Left colon (tissue), 2 donors: ENCODE results near the gene TRAPPC12. TPM values are rescaled to one million over a fixed set of nuclear protein-coding genes. Genes with fewer than 3 reads are reported as not detected.
"Not testable (repeated sequence)": the region's sequence is repeated elsewhere in the genome, so short reads cannot be mapped to it uniquely, and the experiment has no call there.

Experiments used
- ATAC-seq: fragments of 200-7000 bp; cut with Tn5 transposase; one replicate; pipeline ENCODE4 v1.9.1; 2020; ENCODE audit warnings: mild to moderate bottlenecking, moderate library complexity
- DNase-seq, 2 donors: peaks; one replicate each; pipeline ENCODE4 v3.0.0-alpha.2; 2020
- intact Hi-C, 2 donors: fragments of 100-400 bp; cut with DNase I in 1 of 2; cut with micrococcal nuclease in 1 of 2; formaldehyde crosslinking; loops; one replicate each; pipeline versions ENCODE4 v1.11.2 to v1.14.0; 2022; cut with DNase I, micrococcal nuclease
- total RNA-seq, 2 donors: library from RNA; stranded (reverse); fragmentation: NEBNext Ultra II Directional; extraction: Animal tissue kit (Norgen Biotek cat#: 25700); gene quantifications; one replicate each; pipeline ENCODE4 v1.2.1, GENCODE V29; 2021
- donor health status: DM: no; HTN: no; CAD: no.
- donor health status: DM: yes; HTN: yes; CAD: no.

The TRAPPC12 gene
- total RNA-seq, 2 donors from 2014 or later, result 74.2 to 105 TPM

- DNase-seq (no peak), ATAC-seq (no peak)
- intact Hi-C loops, result no loop called here
Measured at GRCh38 chr2:3446381-3446780, 66.9 kb downstream of the TRAPPC12 start.

DNA sequence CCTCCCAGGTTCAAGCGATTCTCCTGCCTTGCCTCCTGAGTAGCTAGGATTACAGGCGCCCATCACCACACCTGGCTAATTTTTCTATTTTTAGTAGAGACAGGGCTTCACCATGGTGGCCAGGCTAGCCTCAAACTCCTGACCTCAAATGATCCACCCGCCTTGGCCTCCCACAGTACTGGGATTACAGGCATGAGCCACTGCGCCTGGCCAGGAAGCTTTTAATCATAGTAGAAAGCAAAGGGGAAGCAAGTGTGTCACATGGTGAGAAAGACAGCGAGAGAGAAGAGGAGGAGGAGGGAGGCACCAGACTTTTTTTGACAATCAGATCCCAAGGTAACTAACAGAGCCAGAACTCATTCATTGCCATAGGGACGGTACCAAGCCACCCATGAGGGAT, 67.7 kb downstream of the TRAPPC12 start:
- DNase-seq, ATAC-seq, intact Hi-C loops: not testable (repeated sequence)

GRCh38 chr2:3447789-3448317, 68.4 kb downstream of the TRAPPC12 start:
- ATAC-seq (no peak), DNase-seq (no peak)
- intact Hi-C loops, result no loop called here

GRCh38 chr2:3448441-3448911, 69.0 kb downstream of the TRAPPC12 start:
- ATAC-seq, DNase-seq, intact Hi-C loops: not testable (repeated sequence)

- intact Hi-C loops, result no loop called here
- ATAC-seq (no peak), DNase-seq (no peak)
Measured at GRCh38 chr2:3449086-3449485, 69.6 kb downstream of the TRAPPC12 start.

DNA sequence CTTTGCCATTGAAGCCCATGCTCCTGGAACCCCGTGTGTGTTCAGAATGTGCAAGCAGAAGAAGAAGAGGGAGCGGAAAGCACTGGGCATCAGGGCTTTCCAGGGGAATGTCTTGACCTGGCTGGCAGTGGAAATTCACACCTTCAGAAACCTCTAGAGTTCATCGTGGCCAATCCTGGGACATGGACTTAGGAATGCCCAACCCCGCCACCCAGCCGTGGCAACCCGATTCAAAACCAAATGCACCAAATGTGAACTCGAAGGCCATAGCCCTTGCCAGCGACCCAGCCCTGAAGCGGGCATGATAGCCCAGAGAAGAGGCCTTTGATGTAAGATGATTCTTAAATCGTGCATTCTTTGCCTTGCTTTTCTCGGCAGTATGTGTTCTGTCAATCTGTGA, 70.4 kb downstream of the TRAPPC12 start:
- DNase-seq (no peak), ATAC-seq (no peak)
- intact Hi-C loops, result no loop called here

DNA sequence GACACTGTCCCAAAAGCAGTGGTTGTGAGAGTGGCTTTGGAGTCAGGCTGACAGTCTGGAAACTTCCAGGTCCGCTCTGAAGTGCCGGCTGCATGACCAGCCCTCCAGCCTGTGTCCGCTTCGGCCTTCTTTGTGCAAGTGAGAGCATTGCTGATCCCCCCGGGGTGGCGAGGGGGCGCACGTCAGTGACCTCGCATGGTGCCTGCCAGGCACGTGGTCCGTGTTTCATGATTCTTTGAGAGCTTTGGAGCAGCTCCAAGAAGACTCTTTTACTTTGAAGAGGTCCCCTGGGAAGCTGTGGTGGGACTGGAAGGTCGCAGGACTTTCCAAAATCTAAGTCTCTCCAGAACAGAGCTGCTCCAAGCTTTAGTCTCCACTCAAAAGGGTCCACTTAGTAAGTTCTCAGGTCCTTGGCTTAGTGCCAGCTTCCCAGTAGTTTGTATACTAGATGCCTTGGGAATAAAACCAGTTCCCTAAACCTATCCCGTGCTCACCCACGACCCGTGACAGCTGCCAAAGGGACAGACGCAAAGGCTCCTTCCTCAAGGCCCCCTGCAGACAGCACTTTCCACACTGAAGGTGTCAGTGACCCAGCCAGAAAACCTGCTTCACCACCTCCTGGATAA, 71.0 kb downstream of the TRAPPC12 start:
- ATAC-seq (no peak), DNase-seq (no peak)
- intact Hi-C loops, result no loop called here

- DNase-seq (no peak), ATAC-seq (no peak)
- intact Hi-C loops, result no loop called here
Measured at GRCh38 chr2:3451169-3451568, 71.7 kb downstream of the TRAPPC12 start.

DNA sequence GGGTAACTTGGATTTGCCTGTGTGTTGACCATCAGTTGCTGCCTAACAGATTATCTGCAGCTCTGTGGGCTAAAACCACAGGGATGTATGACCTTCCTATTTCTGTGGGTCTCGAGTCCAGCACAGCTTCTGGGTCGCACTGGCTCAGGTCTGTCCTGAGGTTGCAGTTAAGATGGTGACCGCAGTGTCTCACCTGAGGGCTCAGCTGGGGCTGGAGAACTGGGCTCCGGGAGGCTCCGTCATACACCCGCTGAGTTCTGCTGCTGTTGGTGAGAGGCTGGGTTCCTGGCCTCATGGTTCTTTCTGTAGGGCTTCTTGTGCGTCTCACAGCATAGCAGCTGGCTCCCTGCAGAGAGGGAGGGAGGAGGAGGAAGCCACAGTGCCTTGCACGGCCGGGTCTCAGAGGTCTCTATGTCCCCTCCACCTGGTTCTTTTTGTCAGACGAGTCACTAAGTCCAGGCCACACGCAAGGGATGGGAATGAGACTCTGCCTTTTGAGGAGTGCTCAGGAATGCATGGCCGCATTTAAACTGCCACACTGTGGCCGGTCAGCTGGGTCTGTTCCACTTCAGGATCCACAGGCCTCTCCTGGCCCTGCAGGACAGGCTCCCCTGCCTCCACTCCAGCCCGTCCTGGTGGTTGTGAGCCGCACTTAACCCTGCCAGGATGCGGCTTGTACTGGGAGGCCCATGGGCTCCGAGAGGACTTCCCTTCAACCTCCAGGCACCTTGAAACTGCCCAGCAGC, 72.6 kb downstream of the TRAPPC12 start:
- DNase-seq, result no peak
- no peak for ATAC-seq
- intact Hi-C loops, result no loop called here

GRCh38 chr2:3453190-3453999, 73.9 kb downstream of the TRAPPC12 start:
- intact Hi-C loops, result no loop called here
- ATAC-seq, result no peak
- no peak for DNase-seq

- intact Hi-C loops, ATAC-seq, DNase-seq: not testable (repeated sequence)
Measured at GRCh38 chr2:3454005-3454404, 74.5 kb downstream of the TRAPPC12 start.

- intact Hi-C loops, result no loop called here
Measured at GRCh38 chr2:3454802-3455201, 75.3 kb downstream of the TRAPPC12 start.

DNA sequence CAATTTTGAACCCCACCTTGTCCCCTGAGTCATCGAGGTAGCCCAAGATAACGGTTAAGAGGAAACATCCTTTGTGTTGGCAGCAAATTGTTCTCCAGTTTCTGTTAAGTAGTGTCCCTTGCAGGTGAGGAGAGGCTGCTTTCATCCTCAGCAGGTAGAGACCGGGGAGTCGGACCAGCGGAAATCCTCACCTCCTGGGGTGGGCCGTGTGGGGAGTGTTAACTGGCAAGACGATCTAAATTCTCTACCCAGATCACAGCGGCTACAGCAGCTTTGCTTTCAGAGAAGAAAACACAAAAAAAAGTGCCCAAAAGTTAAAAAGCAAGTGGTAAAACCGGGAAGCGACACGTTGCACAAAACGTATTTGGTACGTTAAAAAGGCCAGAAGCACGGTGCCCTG, 76.6 kb downstream of the TRAPPC12 start:
- DNase-seq (no peak), ATAC-seq (no peak)
- intact Hi-C loops, result no loop called here

More at GRCh38 chr2:3454802-3455201, 75.3 kb downstream of the TRAPPC12 start:
- no peak for ATAC-seq
- no peak for DNase-seq

DNA sequence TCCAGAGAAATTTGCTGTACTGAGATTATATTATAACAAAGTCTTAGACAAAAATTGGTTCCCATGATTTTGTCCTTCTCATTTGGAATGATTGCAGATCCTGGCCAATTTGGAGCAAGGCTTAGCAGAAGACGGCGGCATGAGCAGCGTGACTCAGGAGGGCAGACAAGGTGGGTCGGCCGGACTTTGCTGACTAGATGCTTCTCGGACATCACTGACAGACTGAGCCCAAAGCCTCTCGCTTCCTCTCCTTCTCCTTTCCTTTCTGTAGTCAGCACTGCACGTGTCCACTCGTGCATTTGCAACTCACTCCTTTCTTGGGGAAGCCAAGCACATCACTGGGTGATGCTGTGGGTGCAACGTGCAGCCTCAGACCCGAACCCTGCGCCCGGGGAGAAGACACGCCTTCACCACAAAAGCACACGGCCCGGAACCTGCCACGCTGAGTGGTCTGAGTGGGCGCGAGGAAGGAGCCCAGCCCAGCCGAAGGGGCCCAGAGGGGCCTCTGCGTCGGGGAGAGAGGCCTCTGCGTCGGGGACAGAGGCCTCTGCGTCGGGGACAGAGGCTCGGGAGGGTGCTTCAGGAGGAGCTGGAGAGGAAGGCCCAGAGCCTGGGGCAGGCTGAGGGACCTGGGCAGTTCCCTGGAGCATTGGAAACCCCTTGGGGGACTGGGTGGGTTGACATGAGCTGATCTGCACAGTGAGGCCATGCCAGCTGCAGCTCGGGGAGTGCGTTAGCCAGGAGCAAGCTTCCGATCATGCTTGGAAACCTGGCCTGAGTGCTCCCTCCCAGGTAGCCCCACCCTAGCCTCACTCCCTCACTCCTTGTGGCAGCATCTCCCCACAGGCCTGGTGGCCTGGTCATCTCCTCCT, 78.3 kb downstream of the TRAPPC12 start:
- ATAC-seq (peak; percentile 12), DNase-seq (no peak)
- intact Hi-C loops, result no loop called here

- DNase-seq (no peak), ATAC-seq (no peak)
- intact Hi-C loops, result no loop called here
Measured at GRCh38 chr2:3458396-3459184, 79.1 kb downstream of the TRAPPC12 start.

GRCh38 chr2:3459185-3460015, 79.9 kb downstream of the TRAPPC12 start:
- intact Hi-C loops, result no loop called here
- DNase-seq (no peak), ATAC-seq (peak; percentile 20)

DNA sequence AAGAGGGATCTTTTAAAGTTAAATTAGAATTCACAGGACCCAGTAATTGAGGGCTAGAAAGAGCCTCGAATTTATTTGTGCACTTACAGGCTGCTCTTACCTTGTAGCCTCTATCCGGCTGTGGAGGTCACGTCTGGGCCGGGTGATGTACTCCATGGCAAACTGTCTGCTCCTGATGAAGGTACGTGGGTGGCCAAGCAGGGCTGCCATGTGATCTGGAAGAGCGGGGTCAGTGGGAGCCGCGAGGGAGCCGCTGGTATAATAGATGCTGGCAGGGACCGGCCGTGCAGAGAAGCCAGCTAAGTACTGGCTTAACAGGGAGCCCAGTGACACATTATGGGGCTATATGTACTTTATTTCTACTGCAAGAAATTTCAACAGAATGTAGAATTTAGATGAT, 80.7 kb downstream of the TRAPPC12 start:
- ATAC-seq (no peak), DNase-seq (no peak)
- intact Hi-C loops, result no loop called here
